ENCODE results near the gene C4orf50. TPM values are rescaled to one million over a fixed set of nuclear protein-coding genes. Genes with fewer than 3 reads are reported as not detected.

C4orf50 gene
- total RNA-seq, 1 donor from 2014 or later = not detected

DNA sequence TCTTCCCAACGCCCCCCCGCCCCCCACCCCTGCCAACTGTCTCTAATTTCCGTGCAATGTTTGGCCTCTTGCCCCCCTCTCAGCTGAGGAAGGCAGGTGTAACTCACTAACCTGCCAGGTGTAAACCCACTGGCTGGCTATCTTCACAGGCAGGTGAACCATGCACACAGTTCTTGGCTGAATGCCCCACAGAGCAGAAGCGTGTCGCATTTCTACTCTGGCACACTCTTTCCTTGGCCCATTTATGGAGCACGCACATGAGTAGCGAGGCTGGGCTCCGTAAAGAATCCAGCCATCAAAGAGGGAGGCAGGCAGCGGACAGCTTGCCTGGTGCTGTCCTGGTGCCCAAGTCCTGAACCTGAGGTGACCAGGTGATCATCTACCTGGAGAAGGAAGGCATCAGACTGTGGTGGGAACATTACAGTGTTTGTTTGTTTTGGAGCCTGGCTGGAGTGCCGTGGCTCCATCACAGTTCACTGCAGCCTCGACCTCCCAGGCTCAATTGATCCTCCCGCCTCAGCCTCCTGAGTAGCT, 86.1 kb downstream of the C4orf50 start:
- H3K27me3 Mint-ChIP-seq (ENCODE audit: low read depth) = peaks cover 63% of the 10 kb centered on the region
- H3K4me3 Mint-ChIP-seq (ENCODE audit: unreplicated experiment) = no peak overlapping the region
- peaks cover 4% of the 10 kb centered on the region for H3K36me3 Mint-ChIP-seq (ENCODE audit: low read depth)
- no peaks in the 10 kb centered on the region for H3K9me3 Mint-ChIP-seq (ENCODE audit: low read depth)
- no peak overlapping the region for H3K27ac Mint-ChIP-seq (ENCODE audit: unreplicated experiment)
- DNase-seq (ENCODE audit: low spot score) = no peak
- TF ChIP-seq, protein P1, sequence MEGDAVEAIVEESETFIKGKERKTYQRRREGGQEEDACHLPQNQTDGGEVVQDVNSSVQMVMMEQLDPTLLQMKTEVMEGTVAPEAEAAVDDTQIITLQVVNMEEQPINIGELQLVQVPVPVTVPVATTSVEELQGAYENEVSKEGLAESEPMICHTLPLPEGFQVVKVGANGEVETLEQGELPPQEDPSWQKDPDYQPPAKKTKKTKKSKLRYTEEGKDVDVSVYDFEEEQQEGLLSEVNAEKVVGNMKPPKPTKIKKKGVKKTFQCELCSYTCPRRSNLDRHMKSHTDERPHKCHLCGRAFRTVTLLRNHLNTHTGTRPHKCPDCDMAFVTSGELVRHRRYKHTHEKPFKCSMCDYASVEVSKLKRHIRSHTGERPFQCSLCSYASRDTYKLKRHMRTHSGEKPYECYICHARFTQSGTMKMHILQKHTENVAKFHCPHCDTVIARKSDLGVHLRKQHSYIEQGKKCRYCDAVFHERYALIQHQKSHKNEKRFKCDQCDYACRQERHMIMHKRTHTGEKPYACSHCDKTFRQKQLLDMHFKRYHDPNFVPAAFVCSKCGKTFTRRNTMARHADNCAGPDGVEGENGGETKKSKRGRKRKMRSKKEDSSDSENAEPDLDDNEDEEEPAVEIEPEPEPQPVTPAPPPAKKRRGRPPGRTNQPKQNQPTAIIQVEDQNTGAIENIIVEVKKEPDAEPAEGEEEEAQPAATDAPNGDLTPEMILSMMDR (IDR thresholded peaks at IDR 0.05) = no peak
- peaks cover 13% of the 10 kb centered on the region for H3K4me1 Mint-ChIP-seq (ENCODE audit: low read depth)

DNA sequence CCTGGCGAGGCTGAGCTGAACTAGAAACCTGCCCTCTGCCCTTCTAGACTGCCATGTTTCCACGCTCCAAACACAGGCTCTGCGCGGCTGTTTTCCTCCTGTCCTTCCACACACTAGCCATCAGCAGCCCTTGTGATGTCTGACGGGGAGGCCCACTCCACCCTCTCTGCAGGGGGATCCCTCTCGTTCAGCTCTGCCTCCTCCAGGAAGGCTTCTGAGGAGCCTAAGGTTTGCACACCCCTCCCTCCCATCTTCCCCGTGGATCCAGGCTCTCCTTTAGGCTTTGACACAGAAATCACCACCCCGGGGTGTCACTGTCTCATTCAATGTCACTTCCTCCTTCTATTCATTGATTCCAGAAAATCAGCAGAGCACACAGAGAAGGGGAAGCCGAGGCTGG, 86.7 kb downstream of the C4orf50 start:
- Mint-ChIP-seq H3K27ac (ENCODE audit: unreplicated experiment) (no peak overlapping the region), H3K4me1 (ENCODE audit: low read depth) (peaks cover 7% of the 10 kb centered on the region), H3K9me3 (ENCODE audit: low read depth) (no peaks in the 10 kb centered on the region), H3K4me3 (ENCODE audit: unreplicated experiment) (no peak overlapping the region), H3K27me3 (ENCODE audit: low read depth) (peaks cover 68% of the 10 kb centered on the region), H3K36me3 (ENCODE audit: low read depth) (peaks cover 4% of the 10 kb centered on the region)
- no peak for DNase-seq (ENCODE audit: low spot score)
- TF ChIP-seq, protein P1 (IDR thresholded peaks at IDR 0.05) = no peak

DNA sequence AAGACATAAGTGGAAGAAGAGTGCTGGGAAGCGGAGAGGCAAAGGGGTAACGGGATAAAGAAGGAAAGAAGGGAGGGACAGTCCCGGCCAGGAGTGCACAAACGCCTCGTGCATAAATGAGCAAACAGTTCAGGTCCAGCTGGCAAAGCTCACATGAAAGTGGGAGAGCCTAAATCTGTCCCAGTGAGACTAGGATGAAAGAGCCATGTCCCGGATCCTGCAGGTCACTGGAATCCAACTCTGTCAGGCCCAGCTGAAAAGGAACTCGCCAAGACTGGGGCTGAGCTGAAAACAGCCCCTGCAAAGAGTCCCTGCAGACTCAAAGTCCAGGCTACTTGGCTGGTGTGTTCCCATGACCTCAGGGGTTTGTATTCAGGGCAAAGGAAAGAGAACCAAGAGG, 87.4 kb downstream of the C4orf50 start:
- DNase-seq (ENCODE audit: low spot score) = no peak
- Mint-ChIP-seq H3K4me1 (ENCODE audit: low read depth) (peaks cover 7% of the 10 kb centered on the region), H3K9me3 (ENCODE audit: low read depth) (no peaks in the 10 kb centered on the region), H3K36me3 (ENCODE audit: low read depth) (peaks cover 4% of the 10 kb centered on the region), H3K27ac (ENCODE audit: unreplicated experiment) (no peak overlapping the region), H3K27me3 (ENCODE audit: low read depth) (peaks cover 70% of the 10 kb centered on the region), H3K4me3 (ENCODE audit: unreplicated experiment) (no peak overlapping the region)
- TF ChIP-seq, protein P1 (IDR thresholded peaks at IDR 0.05) = no peak

DNA sequence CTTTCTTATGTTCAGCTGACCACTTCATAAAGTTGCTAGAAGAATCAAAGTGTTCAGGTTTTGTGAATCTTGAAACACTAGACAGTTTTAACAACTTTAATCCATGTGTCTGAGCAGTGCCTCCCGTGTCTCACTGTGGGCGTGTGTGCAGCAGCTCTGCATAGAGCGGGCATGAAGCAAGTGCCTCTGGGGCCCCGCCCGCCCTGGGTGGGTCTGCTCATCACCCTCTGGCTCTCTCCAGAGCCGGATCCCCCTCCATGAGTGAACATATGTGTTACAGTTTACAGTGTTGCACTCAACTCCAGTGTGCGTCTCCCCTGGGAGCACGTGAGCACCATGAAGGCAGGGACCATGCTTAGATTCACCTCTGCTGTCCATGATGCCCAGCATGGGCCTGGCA, 87.8 kb downstream of the C4orf50 start:
- no peak overlapping the region for H3K4me3 Mint-ChIP-seq (ENCODE audit: unreplicated experiment)
- H3K9me3 Mint-ChIP-seq (ENCODE audit: low read depth) = no peaks in the 10 kb centered on the region
- peaks cover 7% of the 10 kb centered on the region for H3K4me1 Mint-ChIP-seq (ENCODE audit: low read depth)
- no peak for DNase-seq (ENCODE audit: low spot score)
- peaks cover 71% of the 10 kb centered on the region for H3K27me3 Mint-ChIP-seq (ENCODE audit: low read depth)
- H3K27ac Mint-ChIP-seq (ENCODE audit: unreplicated experiment) = no peak overlapping the region
- TF ChIP-seq, protein P1 (IDR thresholded peaks at IDR 0.05) = no peak
- peaks cover 4% of the 10 kb centered on the region for H3K36me3 Mint-ChIP-seq (ENCODE audit: low read depth)

DNA sequence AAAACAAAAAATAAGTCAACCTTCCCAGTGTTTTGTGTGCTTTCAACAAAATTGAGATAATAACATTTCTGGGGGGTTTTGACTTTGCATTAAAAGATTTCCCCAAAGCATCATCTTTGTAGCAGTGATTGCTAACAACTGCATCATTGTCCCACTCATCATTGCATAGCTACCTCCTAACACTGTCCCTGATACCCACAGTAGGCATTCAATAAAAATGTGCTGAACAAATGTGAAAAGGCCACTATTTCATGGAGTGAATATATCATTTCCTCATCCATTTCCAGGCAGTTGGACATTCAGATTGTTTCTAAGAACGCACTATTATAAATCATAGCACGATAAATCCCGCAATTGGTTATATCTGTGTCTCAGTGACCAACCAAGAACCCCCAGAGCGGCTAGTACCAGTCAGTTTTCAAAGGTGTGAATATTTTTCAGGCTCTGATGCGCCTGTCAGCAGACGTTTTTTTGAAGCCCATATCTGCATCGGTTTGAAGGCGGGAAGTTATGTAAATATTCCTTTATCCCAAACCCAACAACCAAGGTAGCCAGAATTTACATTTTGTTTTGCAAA, 89.3 kb downstream of the C4orf50 start:
- Mint-ChIP-seq H3K9me3 (ENCODE audit: low read depth) (no peaks in the 10 kb centered on the region), H3K36me3 (ENCODE audit: low read depth) (peaks cover 4% of the 10 kb centered on the region), H3K27me3 (ENCODE audit: low read depth) (peaks cover 70% of the 10 kb centered on the region), H3K27ac (ENCODE audit: unreplicated experiment) (no peak overlapping the region), H3K4me1 (ENCODE audit: low read depth) (peaks cover 7% of the 10 kb centered on the region), H3K4me3 (ENCODE audit: unreplicated experiment) (no peak overlapping the region)
- TF ChIP-seq, protein P1 (IDR thresholded peaks at IDR 0.05) = no peak
- no peak for DNase-seq (ENCODE audit: low spot score)

Measured in chondrocyte (in vitro differentiated cells).